Colonic mucosa (tissue), 4 donors: ENCODE results near the gene CLTC. TPM values are rescaled to one million over a fixed set of nuclear protein-coding genes. Genes with fewer than 3 reads are reported as not detected.

Experiments
- DNase-seq: peaks from one replicate; pipeline ENCODE4 v3.0.0-alpha.2; 2020
- H3K27ac ChIP-seq: fragments of 200-600 bp; one replicate; pipeline ENCODE4 v1.8.0; 2021
- H3K27me3 ChIP-seq: fragments of 200-600 bp; one replicate; pipeline ENCODE4 v1.8.0; 2021
- H3K36me3 ChIP-seq: fragments of 200-600 bp; one replicate; pipeline ENCODE4 v1.8.0; 2021
- H3K4me1 ChIP-seq: fragments of 200-600 bp; one replicate; pipeline ENCODE4 v1.8.0; 2021; ENCODE audit warnings: mild to moderate bottlenecking
- H3K4me3 ChIP-seq: fragments of 200-600 bp; one replicate; pipeline ENCODE4 v1.8.0; 2021
- H3K9ac ChIP-seq, 2 donors: one replicate each; pipeline ENCODE4 v1.7.0; 2013; ENCODE audit warnings: control low read depth in 2 of 2, low read depth in 2 of 2, low read length in 2 of 2
- H3K9me3 ChIP-seq: fragments of 200-600 bp; one replicate; pipeline ENCODE4 v1.8.0; 2021
- intact Hi-C: fragments of 100-400 bp; cut with DNase I; formaldehyde crosslinking; loops from one replicate; pipeline ENCODE4 v1.14.1; 2022
- total RNA-seq, 2 donors: library from RNA; stranded (reverse); fragmentation: NEBNext Ultra II Directional in 1 of 2; extraction: Animal tissue kit (Norgen Biotek cat#: 25700) in 1 of 2; gene quantifications; one replicate each; pipeline ENCODE4 v1.2.1, GENCODE V29; 2021
- TF ChIP-seq, protein P1 (sequence below): fragments of 200-600 bp; IDR thresholded peaks from one replicate; pipeline ENCODE4 v1.8.0; 2022; ENCODE audit warnings: antibody characterized with exemption, mild to moderate bottlenecking
- donor health status: healthy.
- donor health status: DM: no; HTN: no; CAD: no.
- donor health status: DM: no; HTN: no; CAD: no.

The CLTC gene
- total RNA-seq, 2 donors from 2014 or later, result 306 to 328 TPM

DNA sequence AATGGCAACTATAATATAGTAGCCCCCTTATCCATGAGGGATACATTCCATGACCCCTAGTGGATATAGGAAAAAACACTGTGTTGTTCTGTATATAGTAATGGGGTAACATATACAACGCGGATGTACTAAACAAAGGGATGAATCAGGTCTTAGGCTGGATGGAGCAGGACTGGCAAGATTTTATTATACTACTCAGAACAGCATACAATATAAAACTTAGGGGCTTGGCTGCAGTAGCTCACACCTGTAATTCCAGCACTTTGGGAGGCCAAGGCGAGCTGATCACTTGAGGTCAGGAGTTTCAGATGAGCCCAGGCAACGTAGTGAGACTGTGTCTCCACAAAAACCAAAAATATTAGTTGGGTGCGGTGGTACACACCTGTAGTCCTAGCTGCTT lies 114.5 kb downstream of the CLTC start:
- intact Hi-C loops, result no loop called here
- peak; percentile 55 for DNase-seq
- Histone ChIP-seq H3K9ac (peak overlapping the region in 1 of 2 donors; percentile 32), H3K9me3 (no peaks in the 10 kb centered on the region), H3K4me3 (no peak overlapping the region), H3K36me3 (no peaks in the 10 kb centered on the region), H3K27me3 (no peaks in the 10 kb centered on the region), H3K4me1 (peaks cover 7% of the 10 kb centered on the region), H3K27ac (peak overlapping the region; percentile 49)
- TF ChIP-seq, protein P1, sequence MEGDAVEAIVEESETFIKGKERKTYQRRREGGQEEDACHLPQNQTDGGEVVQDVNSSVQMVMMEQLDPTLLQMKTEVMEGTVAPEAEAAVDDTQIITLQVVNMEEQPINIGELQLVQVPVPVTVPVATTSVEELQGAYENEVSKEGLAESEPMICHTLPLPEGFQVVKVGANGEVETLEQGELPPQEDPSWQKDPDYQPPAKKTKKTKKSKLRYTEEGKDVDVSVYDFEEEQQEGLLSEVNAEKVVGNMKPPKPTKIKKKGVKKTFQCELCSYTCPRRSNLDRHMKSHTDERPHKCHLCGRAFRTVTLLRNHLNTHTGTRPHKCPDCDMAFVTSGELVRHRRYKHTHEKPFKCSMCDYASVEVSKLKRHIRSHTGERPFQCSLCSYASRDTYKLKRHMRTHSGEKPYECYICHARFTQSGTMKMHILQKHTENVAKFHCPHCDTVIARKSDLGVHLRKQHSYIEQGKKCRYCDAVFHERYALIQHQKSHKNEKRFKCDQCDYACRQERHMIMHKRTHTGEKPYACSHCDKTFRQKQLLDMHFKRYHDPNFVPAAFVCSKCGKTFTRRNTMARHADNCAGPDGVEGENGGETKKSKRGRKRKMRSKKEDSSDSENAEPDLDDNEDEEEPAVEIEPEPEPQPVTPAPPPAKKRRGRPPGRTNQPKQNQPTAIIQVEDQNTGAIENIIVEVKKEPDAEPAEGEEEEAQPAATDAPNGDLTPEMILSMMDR, result no peak

- H3K4me3 ChIP-seq, result no peak overlapping the region
- no peaks in the 10 kb centered on the region for H3K27me3 ChIP-seq
- peaks cover 7% of the 10 kb centered on the region for H3K4me1 ChIP-seq
- TF ChIP-seq, protein P1, result no peak
- intact Hi-C loops, result no loop called here
- H3K27ac ChIP-seq, result no peak overlapping the region
- no peak overlapping the region for H3K9ac ChIP-seq
- no peak for DNase-seq
- no peaks in the 10 kb centered on the region for H3K9me3 ChIP-seq
- no peaks in the 10 kb centered on the region for H3K36me3 ChIP-seq
These were observed 117.6 kb downstream of the CLTC start for GRCh38 chr17:59737324-59737723.

DNA sequence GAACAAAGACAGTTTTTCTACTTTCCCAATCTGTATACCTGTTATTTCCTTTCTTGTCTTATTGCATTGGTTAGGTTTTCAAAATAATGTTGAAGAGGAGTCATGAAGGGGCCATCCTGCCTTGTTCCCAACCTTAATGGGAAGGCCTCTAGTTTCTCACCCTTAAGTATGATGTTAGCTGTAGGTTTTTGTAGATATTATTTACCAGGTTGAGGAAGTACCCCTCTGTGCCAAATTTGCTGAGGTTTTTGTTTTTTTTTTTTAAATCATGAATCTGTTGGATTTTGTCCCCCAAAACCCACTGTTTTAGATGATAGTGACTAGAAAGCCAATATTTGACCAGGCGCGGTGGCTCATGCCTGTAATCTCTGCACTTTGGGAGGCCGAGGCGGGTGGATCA lies 124.1 kb downstream of the CLTC start:
- Histone ChIP-seq H3K4me3 (no peak overlapping the region), H3K36me3 (no peaks in the 10 kb centered on the region), H3K27me3 (no peaks in the 10 kb centered on the region), H3K9ac (no peak overlapping the region), H3K9me3 (no peaks in the 10 kb centered on the region), H3K27ac (no peak overlapping the region), H3K4me1 (no peaks in the 10 kb centered on the region)
- TF ChIP-seq, protein P1, result no peak
- intact Hi-C loops, result no loop called here
- DNase-seq, result no peak

DNA sequence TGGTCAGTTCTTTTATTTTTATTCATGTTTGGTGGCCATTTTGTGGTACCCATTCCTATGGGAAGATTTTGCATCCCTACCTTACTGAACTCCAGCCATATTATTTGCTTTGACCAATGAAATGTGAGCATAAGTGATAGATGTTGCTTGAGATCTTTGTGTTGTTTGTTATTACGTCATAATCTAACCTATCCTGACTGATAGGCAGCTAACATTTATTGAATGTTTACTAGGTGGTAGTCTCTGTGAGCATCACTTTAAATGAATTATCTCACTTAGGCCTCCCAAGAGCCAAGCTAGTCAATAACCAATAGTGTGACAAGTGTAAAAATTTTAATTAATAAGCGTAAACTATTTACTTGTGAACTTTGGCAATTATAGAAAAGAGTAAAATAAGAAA lies 125.3 kb downstream of the CLTC start:
- no peak overlapping the region for H3K27ac ChIP-seq
- H3K9ac ChIP-seq, result no peak overlapping the region
- no peaks in the 10 kb centered on the region for H3K27me3 ChIP-seq
- intact Hi-C loops, result no loop called here
- H3K4me1 ChIP-seq, result no peaks in the 10 kb centered on the region
- DNase-seq, result no peak
- no peak overlapping the region for H3K4me3 ChIP-seq
- TF ChIP-seq, protein P1, result no peak
- no peaks in the 10 kb centered on the region for H3K9me3 ChIP-seq
- no peaks in the 10 kb centered on the region for H3K36me3 ChIP-seq

Other genes with a start within 250 kb of the CLTC start
- 10 to 100 TPM; 15.2 to 22.7 TPM for gene DHX40, start 54.3 kb upstream of the CLTC start, total RNA-seq
- gene PTRH2, start 87.5 kb downstream of the CLTC start, total RNA-seq, result 10 to 100 TPM; 20.1 to 21.1 TPM
- gene VMP1, start 87.8 kb downstream of the CLTC start, total RNA-seq, result 100 to 1,000 TPM; 186 to 291 TPM